Breast epithelium (tissue), 3 donors: ENCODE results near the gene TRMT5.

ENCODE experiments used
- POLR2A ChIP-seq: fragments of 450-650 bp; IDR thresholded peaks from one replicate; pipeline ENCODE4 v1.6.1; 2016; ENCODE audit warnings: antibody characterized with exemption, mild to moderate bottlenecking, moderate library complexity
- POLR2AphosphoS5 ChIP-seq, 3 donors: sonication (generic); formaldehyde crosslinking; IDR thresholded peaks; one replicate each; pipeline ENCODE4 v1.6.1; 2017; ENCODE audit warnings: antibody characterized with exemption in 3 of 3
- TF ChIP-seq, protein P1 (sequence below), 3 donors: fragments of 450-650 bp; IDR thresholded peaks; one replicate each; pipeline ENCODE4 v1.5.1; 2016 to 2017; ENCODE audit warnings: antibody characterized with exemption in 3 of 3, mild to moderate bottlenecking in 3 of 3, moderate library complexity in 3 of 3

DNA sequence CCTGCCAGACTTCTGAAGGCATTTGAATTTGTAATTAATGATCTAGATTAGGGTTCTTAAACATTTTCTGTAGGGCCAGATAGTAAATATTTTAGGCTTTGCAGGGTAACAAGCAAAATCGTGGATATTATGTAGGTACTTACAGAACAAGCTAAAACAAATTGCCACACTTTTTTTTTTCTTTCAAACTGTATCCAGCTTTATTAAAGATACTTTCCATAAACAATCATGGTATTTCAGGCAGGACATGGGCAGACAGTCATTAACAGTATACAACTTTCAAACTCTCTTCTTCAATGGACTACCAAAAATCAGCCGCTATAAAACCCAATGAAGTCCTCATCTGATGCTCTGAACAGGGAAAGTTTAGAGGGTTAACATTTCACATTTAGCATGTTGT lies 9.6 kb downstream of the TRMT5 start:
- TF ChIP-seq, protein P1, sequence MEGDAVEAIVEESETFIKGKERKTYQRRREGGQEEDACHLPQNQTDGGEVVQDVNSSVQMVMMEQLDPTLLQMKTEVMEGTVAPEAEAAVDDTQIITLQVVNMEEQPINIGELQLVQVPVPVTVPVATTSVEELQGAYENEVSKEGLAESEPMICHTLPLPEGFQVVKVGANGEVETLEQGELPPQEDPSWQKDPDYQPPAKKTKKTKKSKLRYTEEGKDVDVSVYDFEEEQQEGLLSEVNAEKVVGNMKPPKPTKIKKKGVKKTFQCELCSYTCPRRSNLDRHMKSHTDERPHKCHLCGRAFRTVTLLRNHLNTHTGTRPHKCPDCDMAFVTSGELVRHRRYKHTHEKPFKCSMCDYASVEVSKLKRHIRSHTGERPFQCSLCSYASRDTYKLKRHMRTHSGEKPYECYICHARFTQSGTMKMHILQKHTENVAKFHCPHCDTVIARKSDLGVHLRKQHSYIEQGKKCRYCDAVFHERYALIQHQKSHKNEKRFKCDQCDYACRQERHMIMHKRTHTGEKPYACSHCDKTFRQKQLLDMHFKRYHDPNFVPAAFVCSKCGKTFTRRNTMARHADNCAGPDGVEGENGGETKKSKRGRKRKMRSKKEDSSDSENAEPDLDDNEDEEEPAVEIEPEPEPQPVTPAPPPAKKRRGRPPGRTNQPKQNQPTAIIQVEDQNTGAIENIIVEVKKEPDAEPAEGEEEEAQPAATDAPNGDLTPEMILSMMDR (IDR thresholded peaks at IDR 0.05), result no peak
- TF ChIP-seq POLR2AphosphoS5 (IDR thresholded peaks at IDR 0.05) (no peak), POLR2A (no peak)
